Retinal pigment epithelial cell (primary cell): ENCODE measurements around the gene KIAA1328.
A peak's percentile ranks its signal among the peaks of the same experiment; 100 is the strongest.

Source experiments
- DNase-seq: peaks from one replicate; pipeline ENCODE4 v3.0.0-alpha.2; 2010; ENCODE audit warnings: low read depth
- H3K4me3 ChIP-seq: 2 replicates; pipeline ENCODE4 v1.5.1; 2011; ENCODE audit warnings: mild to moderate bottlenecking, low read length, control low read depth, moderate library complexity
- CTCF ChIP-seq: conservative IDR thresholded peaks from 2 replicates; pipeline ENCODE4 v1.5.1; 2011; ENCODE audit warnings: low read depth, low read length, control low read depth, inconsistent platforms

The KIAA1328 gene

DNA sequence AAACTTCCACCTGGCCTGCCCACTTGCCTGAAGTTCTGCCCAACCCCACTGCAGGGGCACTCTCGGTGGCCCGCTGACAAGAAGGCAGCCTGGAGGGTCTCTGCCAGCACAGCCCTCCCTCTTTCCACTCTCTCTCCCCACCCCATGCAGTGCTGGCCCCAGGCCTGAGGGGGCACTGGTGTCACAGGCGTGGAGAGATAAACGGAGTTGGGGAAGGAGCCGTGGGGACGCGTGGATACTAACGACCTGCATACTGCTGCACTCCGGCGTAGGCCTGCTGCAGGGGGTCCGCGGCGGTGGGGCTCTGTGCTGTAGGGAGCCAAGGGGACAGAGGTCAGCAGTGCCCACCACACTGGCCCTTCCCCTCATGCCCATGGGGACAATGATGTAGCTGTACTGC, 437.4 kb downstream of the KIAA1328 start:
- DNase-seq, result no peak
- TF ChIP-seq CTCF, result peak; percentile 50
- no peak overlapping the region for H3K4me3 ChIP-seq

- DNase-seq, result no peak
Observed at GRCh38 chr18:37270038-37270665, 441.2 kb downstream of the KIAA1328 start.

DNA sequence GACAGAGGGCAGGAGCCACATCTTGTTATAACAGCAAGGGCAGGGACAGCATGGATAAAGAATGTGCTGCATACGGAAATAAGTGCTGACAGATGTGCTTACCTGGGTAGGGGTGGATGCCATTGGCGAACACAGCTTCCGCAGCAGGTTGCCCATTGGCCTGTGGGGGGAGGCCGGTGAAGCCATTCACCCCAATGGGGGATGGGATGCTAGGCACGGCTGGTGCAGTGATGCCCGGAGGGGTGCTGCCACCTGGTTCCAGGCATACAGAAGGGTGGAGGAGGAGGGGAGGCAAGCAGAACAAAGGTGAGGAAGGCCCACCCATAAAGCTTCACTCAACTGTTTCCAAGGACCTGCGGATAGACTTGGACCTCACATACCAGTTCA, 441.7 kb downstream of the KIAA1328 start:
- no peak overlapping the region for H3K4me3 ChIP-seq
- no peak for TF ChIP-seq CTCF
- DNase-seq, result no peak

More at GRCh38 chr18:37270038-37270665, 441.2 kb downstream of the KIAA1328 start:
- H3K4me3 ChIP-seq, result no peak overlapping the region
- TF ChIP-seq CTCF, result no peak

DNA sequence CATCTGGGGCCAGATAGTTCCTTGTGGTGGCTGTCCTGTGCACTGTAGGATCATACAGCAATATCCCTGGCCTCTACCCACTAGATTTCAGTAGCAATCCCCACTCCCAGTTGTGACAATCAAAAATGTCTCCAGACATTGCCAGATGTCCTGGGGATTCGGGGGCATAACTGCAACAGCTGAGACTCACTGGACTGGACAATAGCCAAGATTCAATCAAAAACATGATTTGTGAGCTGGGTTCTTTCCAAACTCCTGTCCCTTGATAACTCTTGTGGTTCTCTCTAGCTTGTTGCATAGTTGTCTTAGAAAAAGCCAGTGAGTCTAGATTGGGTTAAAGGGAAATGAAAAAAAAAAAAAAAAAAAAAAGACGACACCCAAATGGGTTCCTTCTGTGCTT, 443.3 kb downstream of the KIAA1328 start:
- TF ChIP-seq CTCF, result no peak
- no peak for DNase-seq
- no peak overlapping the region for H3K4me3 ChIP-seq

GRCh38 chr18:37272841-37273240, 443.9 kb downstream of the KIAA1328 start:
- DNase-seq, result no peak
- no peak for TF ChIP-seq CTCF
- no peak overlapping the region for H3K4me3 ChIP-seq

DNA sequence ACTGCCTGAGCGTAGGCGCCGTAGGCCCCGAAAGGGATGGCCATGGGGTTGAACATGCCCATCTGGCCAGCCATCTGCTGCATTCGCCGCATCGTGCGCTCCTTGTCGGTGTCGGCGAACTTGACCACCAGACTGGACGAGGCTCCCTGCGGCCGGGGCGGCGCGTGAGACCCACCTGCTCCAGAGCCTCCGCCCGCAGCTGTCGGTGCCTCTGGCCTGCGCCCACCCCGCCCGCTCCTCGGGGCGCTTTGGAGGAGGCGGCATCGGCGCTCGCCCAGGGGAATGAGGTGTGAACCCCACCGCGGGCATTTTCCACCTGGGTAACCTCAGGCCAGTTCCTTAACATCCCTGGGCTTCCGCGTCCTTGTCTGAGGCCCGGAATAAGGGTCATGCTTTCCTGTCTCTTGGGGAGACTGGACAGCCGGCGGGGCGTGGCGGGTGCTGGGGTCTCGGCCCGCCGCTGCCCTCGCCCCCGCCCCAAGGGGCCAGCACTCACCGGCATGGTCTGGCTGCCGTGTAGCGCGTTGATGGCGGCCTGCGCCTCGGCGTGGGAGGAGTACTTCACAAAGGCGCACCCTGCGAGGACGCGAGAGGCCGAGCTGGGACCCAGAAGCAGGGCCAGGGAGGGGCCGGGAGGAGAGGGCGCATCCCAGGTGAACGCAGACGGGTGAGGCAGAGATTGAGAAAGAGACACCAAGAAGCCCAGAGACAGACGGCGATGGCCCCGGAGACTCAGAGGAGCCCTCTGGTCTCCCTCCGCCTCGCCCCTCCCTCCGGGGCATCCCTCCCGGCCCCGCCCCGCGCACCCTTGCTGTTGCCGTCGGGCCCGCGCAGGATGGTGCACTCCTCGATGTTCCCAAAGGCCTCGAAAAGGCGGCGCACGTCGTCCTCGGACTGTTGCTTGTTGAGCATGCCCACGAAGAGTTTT, 445.6 kb downstream of the KIAA1328 start:
- H3K4me3 ChIP-seq, result no peak overlapping the region
- no peak for DNase-seq
- TF ChIP-seq CTCF, result no peak
